ENCODE measurements around the gene CADM4. TPM values are rescaled to one million over a fixed set of nuclear protein-coding genes. Genes with fewer than 3 reads are reported as not detected.
A peak's percentile ranks its signal among the peaks of the same experiment; 100 is the strongest.
"Not testable (repeated sequence)": the region's sequence is repeated elsewhere in the genome, so short reads cannot be mapped to it uniquely, and the experiment has no call there.

The CADM4 gene
- total and polyA plus RNA-seq, 2 donors (not counting 1 experiment from before 2014, with no cell fraction given): 1.5 TPM

DNA sequence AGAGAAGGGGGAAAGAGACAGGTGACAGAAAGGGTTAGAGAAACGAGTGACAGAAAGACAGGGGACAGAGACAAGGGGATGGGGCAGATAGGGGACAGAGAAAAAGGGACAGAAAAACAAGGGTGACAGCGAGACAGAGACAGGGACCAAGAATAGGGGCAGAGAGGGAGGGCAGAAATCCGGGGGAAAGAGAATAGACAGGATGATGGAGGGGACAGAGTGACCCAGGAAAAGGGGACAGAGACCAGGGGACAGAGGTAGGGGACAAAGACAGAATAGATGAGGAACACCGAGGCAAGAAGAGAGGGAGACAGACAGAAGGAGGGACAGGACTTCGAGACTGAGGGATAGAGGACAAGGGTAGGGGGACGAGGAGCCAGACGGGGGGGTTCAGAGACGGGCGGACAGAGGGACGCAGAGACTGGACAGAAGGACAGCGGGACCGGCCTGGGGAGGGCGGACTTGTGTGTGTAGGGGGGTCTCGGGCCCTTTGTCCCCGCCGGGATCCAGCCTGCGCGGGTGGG, 593 bp downstream of the CADM4 start:
- H3K36me3 ChIP-seq (ENCODE audit: control insufficient read depth, insufficient read depth, low read length): no peaks in the 10 kb centered on the region
- no peak overlapping the region for H2AFZ ChIP-seq (ENCODE audit: low read length)
- no peak overlapping the region for H3K9ac ChIP-seq (ENCODE audit: insufficient read depth, low read length)
- peak; percentile 92 for TF ChIP-seq EZH2 (IDR thresholded peaks at IDR 0.05; ENCODE audit: low read length, missing control alignments)
- no peak for TF ChIP-seq CTCF (conservative IDR thresholded peaks at IDR 0.05 in 1 of 2, IDR thresholded peaks at IDR 0.05 in 1 of 2; ENCODE audit: low read depth in 1 of 2, low read length in 2 of 2)
- no peak for DNase-seq (ENCODE audit: low read depth in 2 of 2)
- no peaks in the 10 kb centered on the region for H3K9me3 ChIP-seq (ENCODE audit: control insufficient read depth, insufficient read depth, low read depth, low read length)
- no peaks in the 10 kb centered on the region for H4K20me1 ChIP-seq (ENCODE audit: control insufficient read depth, extremely low read depth, insufficient read depth, low read length)
- H3K4me2 ChIP-seq (ENCODE audit: extremely low read depth, insufficient read depth, low read length): peak overlapping the region; percentile 13
- H3K4me3 ChIP-seq (replicated peaks in 1 of 4; ENCODE audit: control extremely low read depth in 1 of 4, insufficient read depth in 1 of 4, low read depth in 3 of 4, low read length in 4 of 4): peak overlapping the region in 1 of 4 experiments; percentile 2
- H3K27ac ChIP-seq (ENCODE audit: insufficient read depth, low read length): no peak overlapping the region
- H3K4me1 ChIP-seq (ENCODE audit: control insufficient read depth, extremely low read depth, insufficient read depth, low read length): peaks cover 12% of the 10 kb centered on the region
- H3K27me3 ChIP-seq (ENCODE audit: control insufficient read depth, insufficient read depth, low read length): peaks cover 33% of the 10 kb centered on the region
- H3K79me2 ChIP-seq (ENCODE audit: control insufficient read depth, insufficient read depth, low read length): no peaks in the 10 kb centered on the region

DNA sequence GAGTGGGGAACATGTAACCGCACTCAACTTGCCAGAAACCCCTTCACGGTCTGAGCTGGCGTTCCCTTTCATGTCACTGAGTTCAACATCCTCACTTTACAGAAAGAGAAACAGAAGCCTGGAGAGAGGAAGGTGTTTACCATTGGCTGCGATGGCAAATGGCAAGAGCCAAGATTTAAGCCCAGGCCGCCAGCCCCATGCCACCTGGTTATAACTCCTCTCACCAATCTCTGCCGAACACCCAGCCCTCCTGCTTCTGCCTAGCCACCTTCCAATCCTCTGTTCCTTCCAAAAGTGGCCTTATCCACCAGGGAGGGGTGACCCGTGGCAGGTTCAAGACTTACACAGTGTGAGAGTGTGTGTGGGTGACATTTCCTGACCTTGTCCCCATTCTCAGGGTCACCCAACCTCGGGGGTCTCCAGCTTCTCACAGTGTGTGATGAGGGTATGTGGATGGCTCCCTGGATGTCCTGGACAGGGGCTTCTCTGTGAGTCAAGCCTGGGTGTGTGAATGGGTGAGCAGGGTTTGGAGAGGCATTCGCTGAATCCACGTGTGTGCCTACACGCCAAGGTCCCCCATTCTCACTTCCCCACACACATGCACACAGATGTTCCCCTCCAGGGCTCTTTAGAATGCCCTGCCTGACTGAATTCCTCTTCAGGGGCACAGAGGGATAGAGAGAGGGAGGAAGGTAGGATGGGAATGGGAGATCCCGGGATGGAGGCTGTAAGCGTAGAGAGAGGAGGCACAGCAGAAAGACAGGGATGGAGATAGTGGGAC, 1.2 kb downstream of the CADM4 start:
- Histone ChIP-seq H3K36me3 (ENCODE audit: control insufficient read depth, insufficient read depth, low read length) (no peaks in the 10 kb centered on the region), H3K79me2 (ENCODE audit: control insufficient read depth, insufficient read depth, low read length) (no peaks in the 10 kb centered on the region), H4K20me1 (ENCODE audit: control insufficient read depth, extremely low read depth, insufficient read depth, low read length) (no peaks in the 10 kb centered on the region), H3K4me2 (ENCODE audit: extremely low read depth, insufficient read depth, low read length) (no peak overlapping the region), H3K9me3 (ENCODE audit: control insufficient read depth, insufficient read depth, low read depth, low read length) (no peaks in the 10 kb centered on the region), H3K9ac (ENCODE audit: insufficient read depth, low read length) (no peak overlapping the region), H3K27me3 (ENCODE audit: control insufficient read depth, insufficient read depth, low read length) (peaks cover 33% of the 10 kb centered on the region), H3K4me1 (ENCODE audit: control insufficient read depth, extremely low read depth, insufficient read depth, low read length) (peaks cover 12% of the 10 kb centered on the region), H2AFZ (ENCODE audit: low read length) (no peak overlapping the region), H3K4me3 (replicated peaks in 1 of 4; ENCODE audit: control extremely low read depth in 1 of 4, insufficient read depth in 1 of 4, low read depth in 3 of 4, low read length in 4 of 4) (no peak overlapping the region), H3K27ac (ENCODE audit: insufficient read depth, low read length) (no peak overlapping the region)
- TF ChIP-seq CTCF (conservative IDR thresholded peaks at IDR 0.05 in 1 of 2, IDR thresholded peaks at IDR 0.05 in 1 of 2; ENCODE audit: low read depth in 1 of 2, low read length in 2 of 2): no peak
- no peak for DNase-seq (ENCODE audit: low read depth in 2 of 2)

- Histone ChIP-seq H3K36me3 (ENCODE audit: control insufficient read depth, insufficient read depth, low read length) (no peaks in the 10 kb centered on the region), H3K4me2 (ENCODE audit: extremely low read depth, insufficient read depth, low read length) (no peak overlapping the region), H3K4me3 (replicated peaks in 1 of 4; ENCODE audit: control extremely low read depth in 1 of 4, insufficient read depth in 1 of 4, low read depth in 3 of 4, low read length in 4 of 4) (no peak overlapping the region), H3K4me1 (ENCODE audit: control insufficient read depth, extremely low read depth, insufficient read depth, low read length) (peaks cover 12% of the 10 kb centered on the region), H3K27me3 (ENCODE audit: control insufficient read depth, insufficient read depth, low read length) (peaks cover 33% of the 10 kb centered on the region), H2AFZ (ENCODE audit: low read length) (no peak overlapping the region), H3K27ac (ENCODE audit: insufficient read depth, low read length) (no peak overlapping the region), H4K20me1 (ENCODE audit: control insufficient read depth, extremely low read depth, insufficient read depth, low read length) (no peaks in the 10 kb centered on the region), H3K9ac (ENCODE audit: insufficient read depth, low read length) (no peak overlapping the region), H3K9me3 (ENCODE audit: control insufficient read depth, insufficient read depth, low read depth, low read length) (no peaks in the 10 kb centered on the region), H3K79me2 (ENCODE audit: control insufficient read depth, insufficient read depth, low read length) (no peaks in the 10 kb centered on the region)
- DNase-seq (ENCODE audit: low read depth in 2 of 2): peak in 1 of 2 donors; percentile 47
- TF ChIP-seq EZH2 (IDR thresholded peaks at IDR 0.05; ENCODE audit: low read length, missing control alignments) (no peak), CTCF (conservative IDR thresholded peaks at IDR 0.05 in 1 of 2, IDR thresholded peaks at IDR 0.05 in 1 of 2; ENCODE audit: low read depth in 1 of 2, low read length in 2 of 2) (no peak)
These were observed 3.4 kb downstream of the CADM4 start for GRCh38 chr19:43636121-43636683.

GRCh38 chr19:43635561-43635940, 4.1 kb downstream of the CADM4 start:
- H2AFZ ChIP-seq (ENCODE audit: low read length): peak overlapping the region; percentile 14

More at GRCh38 chr19:43635561-43635940, 4.1 kb downstream of the CADM4 start:
- not testable (repeated sequence) for H3K9ac ChIP-seq (ENCODE audit: insufficient read depth, low read length); H4K20me1 ChIP-seq (ENCODE audit: control insufficient read depth, extremely low read depth, insufficient read depth, low read length); H3K9me3 ChIP-seq (ENCODE audit: control insufficient read depth, insufficient read depth, low read depth, low read length); H3K27ac ChIP-seq (ENCODE audit: insufficient read depth, low read length); DNase-seq (ENCODE audit: low read depth in 2 of 2); H3K4me3 ChIP-seq (replicated peaks in 1 of 4; ENCODE audit: control extremely low read depth in 1 of 4, insufficient read depth in 1 of 4, low read depth in 3 of 4, low read length in 4 of 4); H3K4me2 ChIP-seq (ENCODE audit: extremely low read depth, insufficient read depth, low read length); H3K36me3 ChIP-seq (ENCODE audit: control insufficient read depth, insufficient read depth, low read length); H3K79me2 ChIP-seq (ENCODE audit: control insufficient read depth, insufficient read depth, low read length)
- Histone ChIP-seq H3K4me1 (ENCODE audit: control insufficient read depth, extremely low read depth, insufficient read depth, low read length) (peaks cover 12% of the 10 kb centered on the region), H3K27me3 (ENCODE audit: control insufficient read depth, insufficient read depth, low read length) (peaks cover 33% of the 10 kb centered on the region)

All from fibroblast of lung (primary cell).